NCI-H1694 treated with DMSO at 0.1 percent for 48 hours (cell line): ENCODE results near the gene SLC18A2.
"Not testable (repeated sequence)": the region's sequence is repeated elsewhere in the genome, so short reads cannot be mapped to it uniquely, and the experiment has no call there.

Experiments used
- DNase-seq: peaks from one replicate; lab custom pipeline; 2025; lab: John Stamatoyannopoulos, UW

SLC18A2 gene

GRCh38 chr10:117240621-117241529, at the start of gene SLC18A2:
SLC18A2 (plus strand) TSS chr10:117241114; CDS start chr10:117241694, 580 bp downstream.
- DNase-seq: no peak

- no peak for DNase-seq
Measured at GRCh38 chr10:117197189-117197588, 43.7 kb upstream of the SLC18A2 start, which contains the start of gene KCNK18. KCNK18 (plus strand) TSS chr10:117197489; CDS start chr10:117197489, 0 bp downstream.

- no peak for DNase-seq
Measured at GRCh38 chr10:117198088-117198487, 42.8 kb upstream of the SLC18A2 start.

GRCh38 chr10:117201826-117202225, 39.1 kb upstream of the SLC18A2 start:
- DNase-seq: no peak

GRCh38 chr10:117204316-117204715, 36.6 kb upstream of the SLC18A2 start:
- DNase-seq: no peak

- DNase-seq: no peak
Measured at GRCh38 chr10:117212176-117212575, 28.7 kb upstream of the SLC18A2 start.

- DNase-seq: no peak
Measured at GRCh38 chr10:117214401-117214800, 26.5 kb upstream of the SLC18A2 start.

- no peak for DNase-seq
Measured at GRCh38 chr10:117215079-117215478, 25.8 kb upstream of the SLC18A2 start.

GRCh38 chr10:117216028-117216427, 24.9 kb upstream of the SLC18A2 start:
- no peak for DNase-seq

GRCh38 chr10:117216611-117217195, 24.2 kb upstream of the SLC18A2 start:
- DNase-seq: no peak

- DNase-seq: no peak
Measured at GRCh38 chr10:117217196-117217761, 23.6 kb upstream of the SLC18A2 start.

GRCh38 chr10:117218654-117219053, 22.3 kb upstream of the SLC18A2 start:
- DNase-seq: no peak

- DNase-seq: no peak
Measured at GRCh38 chr10:117221156-117221711, 19.7 kb upstream of the SLC18A2 start.

GRCh38 chr10:117222552-117222951, 18.4 kb upstream of the SLC18A2 start:
- DNase-seq: no peak

- no peak for DNase-seq
Measured at GRCh38 chr10:117222976-117223692, 17.8 kb upstream of the SLC18A2 start.

GRCh38 chr10:117223693-117224430, 17.1 kb upstream of the SLC18A2 start:
- DNase-seq: no peak

- DNase-seq: no peak
Measured at GRCh38 chr10:117224881-117225280, 16.0 kb upstream of the SLC18A2 start.

- DNase-seq: no peak
Measured at GRCh38 chr10:117226813-117227451, 14.0 kb upstream of the SLC18A2 start.

GRCh38 chr10:117228210-117228609, 12.7 kb upstream of the SLC18A2 start:
- DNase-seq: no peak

GRCh38 chr10:117230107-117230506, 10.8 kb upstream of the SLC18A2 start:
- not testable (repeated sequence) for DNase-seq
